K562 (cell line): ENCODE measurements around the gene WDR70. TPM values are rescaled to one million over a fixed set of nuclear protein-coding genes. Genes with fewer than 3 reads are reported as not detected.

Source experiments
- EWSR1 ChIP-seq: fragments of 450-650 bp; IDR thresholded peaks from 2 replicates; pipeline ENCODE4 v1.6.1; 2018; ENCODE audit warnings: borderline replicate concordance, mild to moderate bottlenecking, low read depth, moderate library complexity; ENCODE audit not compliant: partially characterized antibody
- FOXK2 ChIP-seq, 2 experiments: fragments of 450-650 bp; IDR thresholded peaks in 1 of 2; conservative IDR thresholded peaks in 1 of 2; 2 replicates each; pipeline ENCODE4 v1.6.1; 2016; ENCODE audit warnings: low read depth in 2 of 2, mild to moderate bottlenecking in 1 of 2
- NFE2L1 ChIP-seq: fragments of 450-650 bp; IDR thresholded peaks from 2 replicates; pipeline ENCODE4 v1.6.1; 2016; ENCODE audit warnings: missing genetic modification characterization, low read depth, mild to moderate bottlenecking, missing compliant biosample characterization, moderate library complexity, borderline replicate concordance
- POLR2AphosphoS2 ChIP-seq: IDR thresholded peaks from 2 replicates; pipeline ENCODE4 v1.6.1; 2012; ENCODE audit warnings: low read length, improper control_type of control experiment
- RBM17 ChIP-seq: fragments of 200-400 bp; formaldehyde crosslinking; IDR thresholded peaks from 2 replicates; pipeline ENCODE4 v1.6.1; 2017; ENCODE audit warnings: low read depth, mild to moderate bottlenecking, low read length, borderline replicate concordance
- RFX1 ChIP-seq: fragments of 450-650 bp; IDR thresholded peaks from 2 replicates; pipeline ENCODE4 v1.6.1; 2016; ENCODE audit warnings: mild to moderate bottlenecking, moderate library complexity
- TCF3 ChIP-seq: sonication (generic); formaldehyde crosslinking; IDR thresholded peaks from 2 replicates; pipeline ENCODE4 v1.4.0; 2020; ENCODE audit warnings: mild to moderate bottlenecking, missing genetic modification reagents
- ZFPM2 ChIP-seq: fragments of 250-450 bp; sonication (Bioruptor Pico); IDR thresholded peaks from 2 replicates; pipeline ENCODE4 v1.5.1; 2022; ENCODE audit warnings: mild to moderate bottlenecking
- ZNF134 ChIP-seq: fragments of 250-450 bp; sonication (Bioruptor Pico); conservative IDR thresholded peaks from 2 replicates; pipeline ENCODE4 v1.4.0; 2020
- ZNF165 ChIP-seq: fragments of 250-450 bp; sonication (Bioruptor Pico); IDR thresholded peaks from 2 replicates; pipeline ENCODE4 v1.4.0; 2020; ENCODE audit warnings: borderline replicate concordance
- ZNF263 ChIP-seq: sonication (generic); formaldehyde crosslinking; IDR thresholded peaks from 2 replicates; pipeline ENCODE4 v1.8.0; 2022; ENCODE audit warnings: mild to moderate bottlenecking, missing genetic modification reagents, borderline replicate concordance
- ZNF354B ChIP-seq: fragments of 250-450 bp; sonication (Bioruptor Pico); IDR thresholded peaks from 2 replicates; pipeline ENCODE4 v1.4.0; 2020
- polyA plus RNA-seq, 8 experiments: library from polyadenylated mRNA; depleted of rRNA in 4 of 8; stranded (reverse) in 5 of 8; unstranded in 3 of 8; fragments of >200 nt; fragmentation: Nextera tagmentation in 2 of 8; fragmentation: Illumina TruSeq in 1 of 8; extraction: Ambion mirVana in 2 of 8; extraction: Trizol in 1 of 8; gene quantifications; 2 replicates each; pipeline versions ENCODE4 v1.2.1 to v1.2.3, GENCODE V29; 2011 to 2014; ENCODE audit warnings: inconsistent platforms in 1 of 8, missing spikeins in 1 of 8
- total RNA-seq, 7 experiments: library from RNA; depleted of rRNA in 6 of 7; stranded (reverse); fragments of >200 nt in 6 of 7; fragmentation: Illumina TruSeq in 2 of 7; extraction: Trizol in 2 of 7; gene quantifications; 2 replicates each; pipeline versions ENCODE4 v1.2.1 to v1.2.3, GENCODE V29; 2011 to 2021; ENCODE audit warnings: low replicate concordance in 1 of 7
- TF ChIP-seq, protein P1 (sequence below): fragments of 200-400 bp; formaldehyde crosslinking; IDR thresholded peaks from 2 replicates; pipeline ENCODE4 v1.6.1; 2017; ENCODE audit warnings: mild to moderate bottlenecking, low read depth, low read length, moderate library complexity
- TF ChIP-seq, protein P2 (sequence below): fragments of 450-650 bp; IDR thresholded peaks from 2 replicates; pipeline ENCODE4 v1.6.1; 2016; ENCODE audit warnings: missing biosample characterization, missing genetic modification characterization
- TF ChIP-seq, protein P3 (sequence below): fragments of 250-450 bp; sonication (Bioruptor Pico); IDR thresholded peaks from 2 replicates; pipeline ENCODE4 v1.4.0; 2020; ENCODE audit warnings: mild to moderate bottlenecking, moderate library complexity
- TF ChIP-seq, protein P4 (sequence below): fragments of 250-450 bp; sonication (Bioruptor Pico); IDR thresholded peaks from 2 replicates; pipeline ENCODE4 v1.5.0; 2020; ENCODE audit warnings: mild to moderate bottlenecking, borderline replicate concordance
- TF ChIP-seq, protein P5 (sequence below): sonication (generic); formaldehyde crosslinking; IDR thresholded peaks from 2 replicates; pipeline ENCODE4 v1.8.1; 2023; ENCODE audit warnings: mild to moderate bottlenecking, missing genetic modification reagents

The WDR70 gene
- total and polyA plus RNA-seq, 9 of the 15 experiments (the other 6 are each of a cell fraction or from before 2014, with no cell fraction given): 16.8 to 46.6 (median 38.8) TPM

DNA sequence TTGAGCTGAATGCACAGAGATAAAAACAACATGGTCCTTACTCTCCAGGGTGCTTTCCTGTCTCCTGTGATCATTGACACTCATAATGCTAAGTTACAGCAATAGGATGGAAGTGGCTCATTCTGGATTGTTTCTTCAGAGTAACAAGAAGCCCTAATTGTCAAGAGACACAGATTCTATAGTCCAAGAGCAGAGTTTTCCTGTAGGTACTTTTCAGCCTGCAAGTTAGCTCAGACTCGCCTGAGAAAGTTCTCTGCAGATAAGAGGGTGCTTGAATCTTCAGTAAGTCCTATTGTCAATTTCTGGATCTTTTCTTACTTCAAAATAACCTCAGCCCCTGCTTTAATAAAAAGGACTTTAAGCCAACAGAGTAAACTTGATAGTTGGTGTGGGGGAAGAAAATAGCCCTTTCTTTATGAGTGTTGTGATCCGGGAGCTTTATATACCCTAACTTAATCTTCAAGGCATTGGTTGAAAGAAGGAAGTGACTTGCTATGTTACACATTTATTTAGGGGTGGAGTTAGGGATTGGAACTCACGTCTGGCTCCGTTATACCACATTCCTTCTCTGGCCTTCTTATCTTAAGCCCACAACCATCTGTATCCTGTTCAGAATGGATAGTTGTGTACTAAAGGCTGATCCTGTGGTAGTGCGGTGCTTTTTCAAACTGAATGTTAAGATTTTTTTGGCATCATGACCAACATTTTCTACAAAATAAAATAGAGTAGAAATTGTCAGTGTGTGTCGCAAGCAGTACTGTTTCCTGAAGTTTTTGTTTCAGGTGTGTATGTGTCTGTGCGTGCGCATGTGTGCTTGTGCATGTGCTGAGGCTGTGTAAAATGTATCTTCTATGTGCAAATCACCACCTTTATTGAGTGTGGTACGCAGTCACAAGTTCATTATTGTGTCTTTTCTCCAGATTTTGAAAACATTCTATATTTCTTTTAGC lies 173.9 kb downstream of the WDR70 start (continued):
- TF ChIP-seq FOXK2 (conservative IDR thresholded peaks at IDR 0.05 in 1 of 2, IDR thresholded peaks at IDR 0.05 in 1 of 2; ENCODE audit: low read depth in 2 of 2): peak; percentile 54 to 56; a peak in 3 of 4 replicates
- no peak for TF ChIP-seq RFX1
- TF ChIP-seq, protein P1, sequence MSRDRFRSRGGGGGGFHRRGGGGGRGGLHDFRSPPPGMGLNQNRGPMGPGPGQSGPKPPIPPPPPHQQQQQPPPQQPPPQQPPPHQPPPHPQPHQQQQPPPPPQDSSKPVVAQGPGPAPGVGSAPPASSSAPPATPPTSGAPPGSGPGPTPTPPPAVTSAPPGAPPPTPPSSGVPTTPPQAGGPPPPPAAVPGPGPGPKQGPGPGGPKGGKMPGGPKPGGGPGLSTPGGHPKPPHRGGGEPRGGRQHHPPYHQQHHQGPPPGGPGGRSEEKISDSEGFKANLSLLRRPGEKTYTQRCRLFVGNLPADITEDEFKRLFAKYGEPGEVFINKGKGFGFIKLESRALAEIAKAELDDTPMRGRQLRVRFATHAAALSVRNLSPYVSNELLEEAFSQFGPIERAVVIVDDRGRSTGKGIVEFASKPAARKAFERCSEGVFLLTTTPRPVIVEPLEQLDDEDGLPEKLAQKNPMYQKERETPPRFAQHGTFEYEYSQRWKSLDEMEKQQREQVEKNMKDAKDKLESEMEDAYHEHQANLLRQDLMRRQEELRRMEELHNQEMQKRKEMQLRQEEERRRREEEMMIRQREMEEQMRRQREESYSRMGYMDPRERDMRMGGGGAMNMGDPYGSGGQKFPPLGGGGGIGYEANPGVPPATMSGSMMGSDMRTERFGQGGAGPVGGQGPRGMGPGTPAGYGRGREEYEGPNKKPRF: no peak
- TF ChIP-seq POLR2AphosphoS2: no peak
- TF ChIP-seq, protein P2, sequence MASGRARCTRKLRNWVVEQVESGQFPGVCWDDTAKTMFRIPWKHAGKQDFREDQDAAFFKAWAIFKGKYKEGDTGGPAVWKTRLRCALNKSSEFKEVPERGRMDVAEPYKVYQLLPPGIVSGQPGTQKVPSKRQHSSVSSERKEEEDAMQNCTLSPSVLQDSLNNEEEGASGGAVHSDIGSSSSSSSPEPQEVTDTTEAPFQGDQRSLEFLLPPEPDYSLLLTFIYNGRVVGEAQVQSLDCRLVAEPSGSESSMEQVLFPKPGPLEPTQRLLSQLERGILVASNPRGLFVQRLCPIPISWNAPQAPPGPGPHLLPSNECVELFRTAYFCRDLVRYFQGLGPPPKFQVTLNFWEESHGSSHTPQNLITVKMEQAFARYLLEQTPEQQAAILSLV (tag): no peak
- no peak for TF ChIP-seq EWSR1
- no peak for TF ChIP-seq ZNF165 (CRISPR knock-in tag)
- TF ChIP-seq ZNF354B (CRISPR knock-in tag): no peak
- no peak for TF ChIP-seq ZFPM2
- TF ChIP-seq, protein P3, sequence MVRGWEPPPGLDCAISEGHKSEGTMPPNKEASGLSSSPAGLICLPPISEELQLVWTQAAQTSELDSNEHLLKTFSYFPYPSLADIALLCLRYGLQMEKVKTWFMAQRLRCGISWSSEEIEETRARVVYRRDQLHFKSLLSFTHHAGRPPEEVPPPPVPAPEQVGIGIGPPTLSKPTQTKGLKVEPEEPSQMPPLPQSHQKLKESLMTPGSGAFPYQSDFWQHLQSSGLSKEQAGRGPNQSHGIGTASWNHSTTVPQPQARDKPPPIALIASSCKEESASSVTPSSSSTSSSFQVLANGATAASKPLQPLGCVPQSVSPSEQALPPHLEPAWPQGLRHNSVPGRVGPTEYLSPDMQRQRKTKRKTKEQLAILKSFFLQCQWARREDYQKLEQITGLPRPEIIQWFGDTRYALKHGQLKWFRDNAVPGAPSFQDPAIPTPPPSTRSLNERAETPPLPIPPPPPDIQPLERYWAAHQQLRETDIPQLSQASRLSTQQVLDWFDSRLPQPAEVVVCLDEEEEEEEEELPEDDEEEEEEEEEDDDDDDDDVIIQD (CRISPR knock-in tag): no peak
- TF ChIP-seq, protein P4, sequence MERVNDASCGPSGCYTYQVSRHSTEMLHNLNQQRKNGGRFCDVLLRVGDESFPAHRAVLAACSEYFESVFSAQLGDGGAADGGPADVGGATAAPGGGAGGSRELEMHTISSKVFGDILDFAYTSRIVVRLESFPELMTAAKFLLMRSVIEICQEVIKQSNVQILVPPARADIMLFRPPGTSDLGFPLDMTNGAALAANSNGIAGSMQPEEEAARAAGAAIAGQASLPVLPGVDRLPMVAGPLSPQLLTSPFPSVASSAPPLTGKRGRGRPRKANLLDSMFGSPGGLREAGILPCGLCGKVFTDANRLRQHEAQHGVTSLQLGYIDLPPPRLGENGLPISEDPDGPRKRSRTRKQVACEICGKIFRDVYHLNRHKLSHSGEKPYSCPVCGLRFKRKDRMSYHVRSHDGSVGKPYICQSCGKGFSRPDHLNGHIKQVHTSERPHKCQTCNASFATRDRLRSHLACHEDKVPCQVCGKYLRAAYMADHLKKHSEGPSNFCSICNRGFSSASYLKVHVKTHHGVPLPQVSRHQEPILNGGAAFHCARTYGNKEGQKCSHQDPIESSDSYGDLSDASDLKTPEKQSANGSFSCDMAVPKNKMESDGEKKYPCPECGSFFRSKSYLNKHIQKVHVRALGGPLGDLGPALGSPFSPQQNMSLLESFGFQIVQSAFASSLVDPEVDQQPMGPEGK: no peak
- TF ChIP-seq ZNF263 (CRISPR knock-in tag): no peak
- TF ChIP-seq NFE2L1: no peak
- TF ChIP-seq RBM17: no peak
- TF ChIP-seq TCF3 (CRISPR knock-in tag): peak; percentile 96
- TF ChIP-seq ZNF134 (CRISPR knock-in tag): no peak
- TF ChIP-seq, protein P5, sequence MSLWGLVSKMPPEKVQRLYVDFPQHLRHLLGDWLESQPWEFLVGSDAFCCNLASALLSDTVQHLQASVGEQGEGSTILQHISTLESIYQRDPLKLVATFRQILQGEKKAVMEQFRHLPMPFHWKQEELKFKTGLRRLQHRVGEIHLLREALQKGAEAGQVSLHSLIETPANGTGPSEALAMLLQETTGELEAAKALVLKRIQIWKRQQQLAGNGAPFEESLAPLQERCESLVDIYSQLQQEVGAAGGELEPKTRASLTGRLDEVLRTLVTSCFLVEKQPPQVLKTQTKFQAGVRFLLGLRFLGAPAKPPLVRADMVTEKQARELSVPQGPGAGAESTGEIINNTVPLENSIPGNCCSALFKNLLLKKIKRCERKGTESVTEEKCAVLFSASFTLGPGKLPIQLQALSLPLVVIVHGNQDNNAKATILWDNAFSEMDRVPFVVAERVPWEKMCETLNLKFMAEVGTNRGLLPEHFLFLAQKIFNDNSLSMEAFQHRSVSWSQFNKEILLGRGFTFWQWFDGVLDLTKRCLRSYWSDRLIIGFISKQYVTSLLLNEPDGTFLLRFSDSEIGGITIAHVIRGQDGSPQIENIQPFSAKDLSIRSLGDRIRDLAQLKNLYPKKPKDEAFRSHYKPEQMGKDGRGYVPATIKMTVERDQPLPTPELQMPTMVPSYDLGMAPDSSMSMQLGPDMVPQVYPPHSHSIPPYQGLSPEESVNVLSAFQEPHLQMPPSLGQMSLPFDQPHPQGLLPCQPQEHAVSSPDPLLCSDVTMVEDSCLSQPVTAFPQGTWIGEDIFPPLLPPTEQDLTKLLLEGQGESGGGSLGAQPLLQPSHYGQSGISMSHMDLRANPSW: no peak
